ENCODE data around the gene BCL10. TPM values are rescaled to one million over a fixed set of nuclear protein-coding genes. Genes with fewer than 3 reads are reported as not detected.

BCL10 gene
- total and polyA plus RNA-seq, 2 of the 4 experiments (the other 2 are of a cell fraction), result 15.3 to 30.5 TPM

DNA sequence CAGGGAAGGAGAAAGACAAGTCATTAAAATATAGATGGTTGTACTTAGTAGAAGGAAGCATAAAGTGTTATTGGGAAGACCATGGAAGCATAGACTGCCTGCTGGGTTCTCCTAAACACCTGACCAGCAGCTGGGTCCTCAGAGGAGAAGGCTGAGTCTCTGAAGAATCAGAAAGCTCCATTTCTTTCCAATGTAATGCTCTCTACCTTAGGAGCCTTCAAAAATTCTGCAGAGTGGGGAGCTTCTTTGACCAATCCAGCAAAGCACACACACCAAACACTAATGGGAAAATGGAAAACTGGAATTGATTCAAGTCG is 21.1 kb upstream of the BCL10 start (continued):
- TF ChIP-seq, protein P1, sequence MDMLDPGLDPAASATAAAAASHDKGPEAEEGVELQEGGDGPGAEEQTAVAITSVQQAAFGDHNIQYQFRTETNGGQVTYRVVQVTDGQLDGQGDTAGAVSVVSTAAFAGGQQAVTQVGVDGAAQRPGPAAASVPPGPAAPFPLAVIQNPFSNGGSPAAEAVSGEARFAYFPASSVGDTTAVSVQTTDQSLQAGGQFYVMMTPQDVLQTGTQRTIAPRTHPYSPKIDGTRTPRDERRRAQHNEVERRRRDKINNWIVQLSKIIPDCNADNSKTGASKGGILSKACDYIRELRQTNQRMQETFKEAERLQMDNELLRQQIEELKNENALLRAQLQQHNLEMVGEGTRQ (IDR thresholded peaks at IDR 0.05; ENCODE audit: low read depth, low read length), result no peak
- TF ChIP-seq, protein P2, sequence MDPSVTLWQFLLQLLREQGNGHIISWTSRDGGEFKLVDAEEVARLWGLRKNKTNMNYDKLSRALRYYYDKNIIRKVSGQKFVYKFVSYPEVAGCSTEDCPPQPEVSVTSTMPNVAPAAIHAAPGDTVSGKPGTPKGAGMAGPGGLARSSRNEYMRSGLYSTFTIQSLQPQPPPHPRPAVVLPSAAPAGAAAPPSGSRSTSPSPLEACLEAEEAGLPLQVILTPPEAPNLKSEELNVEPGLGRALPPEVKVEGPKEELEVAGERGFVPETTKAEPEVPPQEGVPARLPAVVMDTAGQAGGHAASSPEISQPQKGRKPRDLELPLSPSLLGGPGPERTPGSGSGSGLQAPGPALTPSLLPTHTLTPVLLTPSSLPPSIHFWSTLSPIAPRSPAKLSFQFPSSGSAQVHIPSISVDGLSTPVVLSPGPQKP (IDR thresholded peaks at IDR 0.05; ENCODE audit: borderline replicate concordance, low read depth, low read length), result no peak

DNA sequence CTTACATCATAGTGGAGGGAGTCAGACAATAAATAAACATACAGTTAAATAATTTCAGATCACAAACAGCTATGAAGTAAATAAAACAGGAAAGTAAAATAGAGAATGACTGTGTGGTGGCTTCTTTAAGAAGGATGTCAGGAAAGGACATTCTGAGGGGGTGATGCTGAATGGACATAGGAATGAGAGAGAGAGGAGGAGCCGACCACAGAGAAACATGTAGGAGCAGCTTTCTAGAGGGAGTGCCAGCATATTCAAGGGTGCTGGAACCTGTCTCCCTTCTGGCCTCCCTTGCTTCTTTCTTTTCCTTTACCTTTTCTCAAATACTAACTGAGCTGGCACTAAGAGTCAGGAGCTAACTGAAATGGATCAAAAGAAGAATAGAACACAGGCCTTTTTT is 20.5 kb upstream of the BCL10 start:
- H2BK120ac ChIP-seq (ENCODE audit: low read depth, low read length), result peak overlapping the region; percentile 86
- H3K4me1 ChIP-seq (ENCODE audit: control insufficient read depth, insufficient read depth, low read length), result peaks cover 19% of the 10 kb centered on the region
- H3K4ac ChIP-seq (ENCODE audit: low read depth, low read length), result peak overlapping the region; percentile 72
- H3K79me1 ChIP-seq (ENCODE audit: low read depth in 1 of 2, low read length in 2 of 2), result peaks cover 0 to 10% of the 10 kb centered on the region in 2 experiments; a peak in 1 of 4 replicates
- no peak overlapping the region for H3K4me3 ChIP-seq (ENCODE audit: insufficient read depth, low read depth, low read length)
- H2BK5ac ChIP-seq (ENCODE audit: low read depth, low read length, poor library complexity, severe bottlenecking), result peak overlapping the region; percentile 82
- peak overlapping the region; percentile 73 for H2BK20ac ChIP-seq (ENCODE audit: low read depth, low read length)
- no CpG with 5 or more reads among the region's 1 CpG for WGBS, 2 experiments (ENCODE audit: extremely low coverage in 2 of 2, insufficient read length in 1 of 2)
- H3K9me3 ChIP-seq (ENCODE audit: control insufficient read depth, insufficient read depth, low read length), result no peaks in the 10 kb centered on the region
- peak overlapping the region; percentile 82; the same call in 1 of the 3 replicates for H2BK15ac ChIP-seq (ENCODE audit: low read depth, low read length)
- no peak overlapping the region for H3K9ac ChIP-seq (ENCODE audit: low read depth, low read length)
- H3K9me1 ChIP-seq (ENCODE audit: insufficient read depth, low read length), result peaks cover 22% of the 10 kb centered on the region
- ChIA-PET POLR2A (ENCODE audit: unreplicated experiment) (interaction anchor here (0.6 to 1.4 kb wide), 4 partner anchors 31 to 288 kb away, joined by 3 to 4 read pairs (median 3); partner anchors contain the start of gene CCN1), CTCF (interaction anchor here (0.6 to 1.1 kb wide), 5 partner anchors 11 to 353 kb away, joined by 3 to 4 read pairs (median 3); partner anchors contain the start of gene C1orf52)
- H3K27me3 ChIP-seq (ENCODE audit: control insufficient read depth, insufficient read depth, low read length), result no peaks in the 10 kb centered on the region
- peak overlapping the region; percentile 31; the same call in 1 of the 2 replicates for H4K5ac ChIP-seq (ENCODE audit: low read depth, low read length)
- peak overlapping the region; percentile 53 for H3K14ac ChIP-seq (replicated peaks; ENCODE audit: low read depth, low read length)
- DNase-seq, result peak; percentile 67
- H4K20me1 ChIP-seq (ENCODE audit: insufficient read depth, low read length), result peaks cover 3% of the 10 kb centered on the region; the same call in 1 of the 2 replicates
- peak; percentile 36; the same call in 1 of the 2 replicates for ATAC-seq (ENCODE audit: low read depth)
- H2AFZ ChIP-seq (replicated peaks; ENCODE audit: low read length, poor library complexity), result no peak overlapping the region
- peak overlapping the region; percentile 77 for H4K91ac ChIP-seq (ENCODE audit: insufficient read depth, low read depth, low read length)
- H2AK5ac ChIP-seq (ENCODE audit: low read depth, low read length), result peak overlapping the region; percentile 59
- H3K27ac ChIP-seq (ENCODE audit: insufficient read depth, low read length), result peak overlapping the region; percentile 69; the same call in 1 of the 2 replicates
- no peaks in the 10 kb centered on the region for H3K36me3 ChIP-seq (ENCODE audit: control insufficient read depth, insufficient read depth, low read length)
- H2AK9ac ChIP-seq (replicated peaks; ENCODE audit: low read depth, low read length, poor library complexity), result peak overlapping the region; percentile 39
- peak overlapping the region; percentile 42; the same call in 1 of the 2 replicates for H3K56ac ChIP-seq (ENCODE audit: extremely low read depth, insufficient read depth, low read length)
- in situ Hi-C loops (cut with MboI; ENCODE audit: low sequenced_read_pairs), result no loop called here
- no peak for TF ChIP-seq RAD21 (IDR thresholded peaks at IDR 0.05; ENCODE audit: low read length)
- no peak for TF ChIP-seq MAFK (IDR thresholded peaks at IDR 0.05; ENCODE audit: low read depth, low read length)
- no peak for TF ChIP-seq NFE2L2 (IDR thresholded peaks at IDR 0.05; ENCODE audit: low read depth, low read length)
- TF ChIP-seq FOS (IDR thresholded peaks at IDR 0.05; ENCODE audit: low read depth, low read length), result no peak
- no peak for TF ChIP-seq CHD1 (IDR thresholded peaks at IDR 0.05; ENCODE audit: low read depth, low read length)
- TF ChIP-seq, protein P1 (IDR thresholded peaks at IDR 0.05; ENCODE audit: low read depth, low read length), result no peak
- no peak for TF ChIP-seq BHLHE40 (IDR thresholded peaks at IDR 0.05; ENCODE audit: low read depth, low read length)
- peak overlapping the region; percentile 60; the same call in 1 of the 2 replicates for H3K4me2 ChIP-seq (ENCODE audit: low read depth, low read length)
- dilution Hi-C loops (cut with HindIII; ENCODE audit: low sequenced_read_pairs, unreplicated experiment), result no loop called here
- intact Hi-C loops (cut with micrococcal nuclease), result no loop called here
- peak overlapping the region in 1 of 2 experiments; percentile 59; a peak in 2 of 4 replicates for H4K8ac ChIP-seq (ENCODE audit: low read depth in 2 of 2, low read length in 2 of 2)
- H3K18ac ChIP-seq (ENCODE audit: low read depth, low read length), result peak overlapping the region; percentile 67
- no TSS peak for BruUV-seq (replicated peaks)
- peak overlapping the region; percentile 11; the same call in 1 of the 2 replicates for H3K23ac ChIP-seq (ENCODE audit: low read depth, low read length)

Measured in IMR-90 (cell line).